Endodermal cell (in vitro differentiated cells): ENCODE data around the gene PIAS1. TPM values are rescaled to one million over a fixed set of nuclear protein-coding genes. Genes with fewer than 3 reads are reported as not detected.

Source experiments
- DNase-seq: peaks from one replicate; pipeline ENCODE4 v3.0.0-alpha.2; 2017
- H3K27ac ChIP-seq: 2 replicates; pipeline ENCODE4 v1.5.1; 2013; ENCODE audit warnings: mild to moderate bottlenecking, low read depth, low read length, moderate library complexity
- H3K27me3 ChIP-seq: 2 replicates; pipeline ENCODE4 v1.6.1; 2013; ENCODE audit warnings: mild to moderate bottlenecking, low read length, moderate library complexity; ENCODE audit not compliant: insufficient read depth, control insufficient read depth, poor library complexity, severe bottlenecking
- H3K36me3 ChIP-seq: 2 replicates; pipeline ENCODE4 v1.7.0; 2013; ENCODE audit warnings: mild to moderate bottlenecking, low read length, moderate library complexity; ENCODE audit not compliant: control insufficient read depth, insufficient read depth
- H3K4me1 ChIP-seq: one replicate; pipeline ENCODE4 v1.7.0; 2013; ENCODE audit warnings: low read length; ENCODE audit not compliant: control insufficient read depth, insufficient read depth
- H3K4me3 ChIP-seq: 2 replicates; pipeline ENCODE4 v1.5.1; 2013; ENCODE audit warnings: mild to moderate bottlenecking, low read length, moderate library complexity
- H3K9ac ChIP-seq: 2 replicates; pipeline ENCODE4 v1.6.1; 2013; ENCODE audit warnings: mild to moderate bottlenecking, low read length, moderate library complexity; ENCODE audit not compliant: poor library complexity, severe bottlenecking; ENCODE audit errors: extremely low read depth
- H3K9me3 ChIP-seq: 2 replicates; pipeline ENCODE4 v1.6.1; 2013; ENCODE audit warnings: mild to moderate bottlenecking, low read length, moderate library complexity; ENCODE audit not compliant: control insufficient read depth
- H3K27ac Mint-ChIP-seq: 2 replicates; pipeline ENCODE4 v1.8.0; 2020; ENCODE audit warnings: mixed read lengths
- H3K27me3 Mint-ChIP-seq: 2 replicates; pipeline ENCODE4 v1.8.0; 2021; ENCODE audit warnings: mild to moderate bottlenecking, mixed read lengths; ENCODE audit not compliant: insufficient read depth
- H3K36me3 Mint-ChIP-seq: 2 replicates; pipeline ENCODE4 v1.8.0; 2020; ENCODE audit warnings: low read depth, mixed read lengths
- H3K4me1 Mint-ChIP-seq: 2 replicates; pipeline ENCODE4 v1.8.0; 2020; ENCODE audit warnings: mixed read lengths
- H3K4me3 Mint-ChIP-seq: 2 replicates; pipeline ENCODE4 v1.8.0; 2020; ENCODE audit warnings: mild to moderate bottlenecking, moderate library complexity, mixed read lengths
- H3K9me3 Mint-ChIP-seq: 2 replicates; pipeline ENCODE4 v1.8.0; 2020; ENCODE audit warnings: mild to moderate bottlenecking, mixed read lengths
- WGBS, 2 experiments: methylation state at CpG; one replicate each; pipeline versions ENCODE4 v1.1.5 to v1.1.7; 2013; ENCODE audit warnings: missing lambda C conversion rate in 2 of 2, mixed read lengths in 1 of 2; ENCODE audit not compliant: insufficient coverage in 1 of 2, insufficient read length in 1 of 2; 5-methylcytosine and 5-hydroxymethylcytosine counted together
- total RNA-seq, 2 donors: library from RNA; stranded (reverse); fragmentation: NEBNext Ultra II Directional in 1 of 2; extraction: Animal tissue kit (Norgen Biotek cat#: 25700) in 1 of 2; gene quantifications; 2 replicates in 1 of 2; 3 replicates in 1 of 2; pipeline ENCODE4 v1.2.1, GENCODE V29; 2021
- TF ChIP-seq, protein P1 (sequence below): fragments of 200-600 bp; sonication (generic); conservative IDR thresholded peaks from 2 replicates; pipeline ENCODE4 v1.5.0; 2021; ENCODE audit warnings: antibody characterized with exemption, mild to moderate bottlenecking

PIAS1 gene
- total RNA-seq, 2 donors from 2014 or later, result 38.0 to 40.1 TPM

DNA sequence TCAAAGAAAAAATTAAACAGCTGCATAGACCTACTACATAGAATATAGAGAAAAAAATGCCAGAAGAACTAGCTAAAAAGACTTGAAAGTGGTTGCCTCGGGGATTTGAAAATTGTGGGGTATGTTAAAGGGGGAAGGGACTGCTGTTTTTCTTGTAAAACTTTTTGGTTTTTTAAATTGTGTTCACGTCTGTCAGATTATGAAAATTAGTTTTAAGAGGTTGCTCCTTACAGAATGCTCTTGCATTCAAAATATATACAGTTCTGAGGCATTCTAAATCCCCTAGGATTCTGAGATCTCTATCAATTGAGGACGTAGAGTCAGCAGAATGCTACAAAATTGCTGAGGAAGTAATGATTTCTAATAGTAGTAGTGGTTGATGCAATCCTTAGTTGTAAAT lies 28.6 kb downstream of the PIAS1 start:
- Mint-ChIP-seq H3K4me1 (peaks cover 44% of the 10 kb centered on the region), H3K27me3 (no peaks in the 10 kb centered on the region), H3K36me3 (peaks cover 9% of the 10 kb centered on the region), H3K4me3 (no peak overlapping the region), H3K27ac (no peak overlapping the region), H3K9me3 (no peaks in the 10 kb centered on the region)
- DNase-seq, result no peak
- Histone ChIP-seq H3K4me3 (no peak overlapping the region), H3K27ac (no peak overlapping the region), H3K9me3 (no peaks in the 10 kb centered on the region), H3K36me3 (peaks cover 14% of the 10 kb centered on the region), H3K4me1 (peaks cover 3% of the 10 kb centered on the region), H3K27me3 (no peaks in the 10 kb centered on the region), H3K9ac (no peak overlapping the region)
- TF ChIP-seq, protein P1, sequence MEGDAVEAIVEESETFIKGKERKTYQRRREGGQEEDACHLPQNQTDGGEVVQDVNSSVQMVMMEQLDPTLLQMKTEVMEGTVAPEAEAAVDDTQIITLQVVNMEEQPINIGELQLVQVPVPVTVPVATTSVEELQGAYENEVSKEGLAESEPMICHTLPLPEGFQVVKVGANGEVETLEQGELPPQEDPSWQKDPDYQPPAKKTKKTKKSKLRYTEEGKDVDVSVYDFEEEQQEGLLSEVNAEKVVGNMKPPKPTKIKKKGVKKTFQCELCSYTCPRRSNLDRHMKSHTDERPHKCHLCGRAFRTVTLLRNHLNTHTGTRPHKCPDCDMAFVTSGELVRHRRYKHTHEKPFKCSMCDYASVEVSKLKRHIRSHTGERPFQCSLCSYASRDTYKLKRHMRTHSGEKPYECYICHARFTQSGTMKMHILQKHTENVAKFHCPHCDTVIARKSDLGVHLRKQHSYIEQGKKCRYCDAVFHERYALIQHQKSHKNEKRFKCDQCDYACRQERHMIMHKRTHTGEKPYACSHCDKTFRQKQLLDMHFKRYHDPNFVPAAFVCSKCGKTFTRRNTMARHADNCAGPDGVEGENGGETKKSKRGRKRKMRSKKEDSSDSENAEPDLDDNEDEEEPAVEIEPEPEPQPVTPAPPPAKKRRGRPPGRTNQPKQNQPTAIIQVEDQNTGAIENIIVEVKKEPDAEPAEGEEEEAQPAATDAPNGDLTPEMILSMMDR, result no peak
- 81 to 100% methylated on average over 2 to 3 of the region's 3 CpGs for WGBS, 2 experiments

DNA sequence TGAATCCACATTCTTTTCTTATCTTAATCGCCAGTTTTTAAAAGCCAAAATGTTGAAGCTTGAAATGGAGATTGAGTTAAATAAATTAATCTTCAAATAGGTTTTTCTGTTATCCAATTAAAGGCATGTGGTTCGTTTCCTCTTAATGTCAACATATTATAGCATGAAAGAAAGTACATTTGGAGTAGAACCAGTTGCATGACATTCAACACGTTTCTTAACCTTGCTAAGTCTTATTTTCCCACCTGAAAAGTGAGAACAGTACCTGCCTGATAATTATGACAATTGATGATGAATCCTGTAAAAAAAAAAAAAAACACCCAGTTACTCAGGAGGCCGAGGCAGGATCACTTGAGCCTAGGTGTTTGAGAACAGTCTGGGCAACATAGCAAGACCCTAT lies 29.3 kb downstream of the PIAS1 start:
- peaks cover 9% of the 10 kb centered on the region for H3K36me3 Mint-ChIP-seq
- Histone ChIP-seq H3K4me1 (peaks cover 3% of the 10 kb centered on the region), H3K9ac (no peak overlapping the region), H3K27ac (no peak overlapping the region), H3K9me3 (no peaks in the 10 kb centered on the region), H3K4me3 (no peak overlapping the region), H3K27me3 (no peaks in the 10 kb centered on the region), H3K36me3 (peaks cover 20% of the 10 kb centered on the region)
- H3K4me3 Mint-ChIP-seq, result no peak overlapping the region
- no peaks in the 10 kb centered on the region for H3K9me3 Mint-ChIP-seq
- no peak overlapping the region for H3K27ac Mint-ChIP-seq
- H3K27me3 Mint-ChIP-seq, result no peaks in the 10 kb centered on the region
- WGBS, 2 experiments, result 91 to 100% methylated on average over 3 to 4 of the region's 4 CpGs
- H3K4me1 Mint-ChIP-seq, result peaks cover 42% of the 10 kb centered on the region
- no peak for DNase-seq
- TF ChIP-seq, protein P1, result no peak

DNA sequence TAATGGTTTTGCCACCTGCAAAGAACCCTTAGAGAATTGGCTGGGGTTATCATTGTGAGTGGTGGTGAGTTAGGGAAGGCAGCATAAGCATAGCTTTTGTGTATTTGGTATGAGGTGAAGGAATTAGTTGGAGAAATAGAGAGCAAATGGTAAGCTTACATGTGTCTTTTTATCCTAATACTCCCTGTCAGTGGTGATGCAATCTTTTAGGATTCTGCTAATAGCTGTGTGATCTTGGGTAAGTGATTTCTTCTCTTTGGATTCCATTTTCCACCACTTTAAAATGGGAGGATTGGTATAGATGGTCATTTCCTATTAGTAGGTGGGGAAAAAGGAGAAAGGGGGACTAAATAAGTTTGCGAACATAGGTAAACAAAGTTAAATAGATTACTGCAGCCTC lies 30.9 kb downstream of the PIAS1 start:
- Mint-ChIP-seq H3K27ac (no peak overlapping the region), H3K9me3 (no peaks in the 10 kb centered on the region), H3K36me3 (peaks cover 11% of the 10 kb centered on the region), H3K4me1 (peaks cover 41% of the 10 kb centered on the region), H3K27me3 (no peaks in the 10 kb centered on the region), H3K4me3 (no peak overlapping the region)
- peaks cover 24% of the 10 kb centered on the region for H3K36me3 ChIP-seq
- H3K4me3 ChIP-seq, result no peak overlapping the region
- no peak for DNase-seq
- H3K9ac ChIP-seq, result no peak overlapping the region
- no peaks in the 10 kb centered on the region for H3K9me3 ChIP-seq
- WGBS, 2 experiments, result 89 to 100% methylated on average over 1 of the region's 1 CpG
- no peaks in the 10 kb centered on the region for H3K27me3 ChIP-seq
- H3K4me1 ChIP-seq, result peaks cover 3% of the 10 kb centered on the region
- no peak overlapping the region for H3K27ac ChIP-seq
- TF ChIP-seq, protein P1, result no peak
